Activated CD4-positive, alpha-beta T cell treated with anti-CD3 and anti-CD28 coated beads for 4 hours (primary cell): ENCODE measurements around the gene MARS1.
"Not testable (repeated sequence)": the region's sequence is repeated elsewhere in the genome, so short reads cannot be mapped to it uniquely, and the experiment has no call there.

Experiments used
- DNase-seq, 2 donors: peaks; one replicate each; pipeline ENCODE4 v3.0.0-alpha.2; 2020

MARS1 gene

GRCh38 chr12:57487597-57488401 is at the start of gene MARS1:
Gene MARS1 (plus strand): TSS chr12:57488068. CDS start chr12:57488091, 23 bp downstream.
- DNase-seq: peak; percentile 90 to 91

GRCh38 chr12:57438400-57438799 is 49.5 kb upstream of the MARS1 start:
- DNase-seq: no peak

GRCh38 chr12:57439762-57440266 is 48.1 kb upstream of the MARS1 start:
- DNase-seq: no peak

GRCh38 chr12:57441393-57441792 is 46.5 kb upstream of the MARS1 start:
- not testable (repeated sequence) for DNase-seq

GRCh38 chr12:57441846-57442427 is 45.9 kb upstream of the MARS1 start:
- DNase-seq: no peak

- not testable (repeated sequence) for DNase-seq
Measured at GRCh38 chr12:57444337-57444736, 43.5 kb upstream of the MARS1 start.

- DNase-seq: no peak
Measured at GRCh38 chr12:57444744-57445143, 43.1 kb upstream of the MARS1 start.

- DNase-seq: no peak
Measured at GRCh38 chr12:57446292-57446960, 41.4 kb upstream of the MARS1 start.

GRCh38 chr12:57448669-57449068 is 39.2 kb upstream of the MARS1 start:
- no peak for DNase-seq

GRCh38 chr12:57449375-57449774 is 38.5 kb upstream of the MARS1 start:
- no peak for DNase-seq

GRCh38 chr12:57450057-57450456 is 37.8 kb upstream of the MARS1 start:
- DNase-seq: no peak

GRCh38 chr12:57451233-57451778 is 36.6 kb upstream of the MARS1 start:
- DNase-seq: no peak

GRCh38 chr12:57452181-57452936 is 35.5 kb upstream of the MARS1 start:
- no peak for DNase-seq

- DNase-seq: peak; percentile 32 to 40
Measured at GRCh38 chr12:57452937-57453509, 34.8 kb upstream of the MARS1 start.

GRCh38 chr12:57454213-57454565 is 33.7 kb upstream of the MARS1 start:
- no peak for DNase-seq

- DNase-seq: no peak
Measured at GRCh38 chr12:57454566-57455373, 33.1 kb upstream of the MARS1 start, which contains the start of gene INHBE. Gene INHBE (plus strand): TSS chr12:57455307. CDS start chr12:57455537, 230 bp downstream.

GRCh38 chr12:57455374-57456144 is 32.3 kb upstream of the MARS1 start:
- DNase-seq: no peak

GRCh38 chr12:57456145-57456700 is 31.6 kb upstream of the MARS1 start:
- peak; percentile 55 to 56 for DNase-seq

- no peak for DNase-seq
Measured at GRCh38 chr12:57456737-57457490, 31.0 kb upstream of the MARS1 start.
